ENCODE results near the gene SSTR3. TPM values are rescaled to one million over a fixed set of nuclear protein-coding genes. Genes with fewer than 3 reads are reported as not detected.

Gene SSTR3
- total RNA-seq, 4 donors from 2014 or later, result 0.12 to 0.28 TPM; not detected in 2

DNA sequence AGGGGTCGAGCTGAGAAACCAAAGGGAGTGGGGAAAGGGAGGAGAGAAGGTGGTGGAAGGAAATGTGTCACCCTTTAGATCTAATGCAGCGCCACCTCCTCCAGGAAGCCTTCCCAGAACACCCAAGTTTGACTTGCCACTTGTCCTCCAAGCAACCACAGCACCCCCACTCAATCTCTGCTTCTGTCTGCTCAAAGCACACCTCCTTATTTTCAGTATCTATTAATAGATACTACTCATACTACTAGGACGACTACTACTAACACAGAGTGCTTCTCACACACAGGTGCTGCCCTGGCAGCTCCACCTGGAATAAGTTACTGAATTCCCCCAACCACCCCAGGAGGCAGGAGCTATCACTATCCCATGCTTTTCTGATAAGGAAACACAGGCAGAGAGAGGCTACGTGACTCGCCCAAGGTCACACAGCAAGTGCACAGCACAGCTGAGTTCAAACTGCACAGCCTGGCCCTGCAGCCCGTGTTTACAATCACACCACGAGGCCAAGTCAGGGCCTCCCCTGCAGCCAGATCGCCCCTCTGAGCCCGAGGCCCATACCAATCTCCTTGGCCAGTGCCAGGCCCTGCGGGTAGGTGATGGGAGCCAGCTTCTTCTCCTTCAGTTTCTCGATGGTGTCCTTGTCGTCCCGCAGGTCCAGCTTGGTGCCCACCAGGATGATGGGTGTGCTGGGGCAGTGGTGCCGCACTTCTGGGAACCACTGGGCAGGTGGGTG is 18.6 kb upstream of the SSTR3 start:
- DNase-seq (ENCODE audit: low spot score) (no peak), ATAC-seq (ENCODE audit: low FRiP score) (no peak)
- no peak for TF ChIP-seq CTCF (IDR thresholded peaks at IDR 0.05)

DNA sequence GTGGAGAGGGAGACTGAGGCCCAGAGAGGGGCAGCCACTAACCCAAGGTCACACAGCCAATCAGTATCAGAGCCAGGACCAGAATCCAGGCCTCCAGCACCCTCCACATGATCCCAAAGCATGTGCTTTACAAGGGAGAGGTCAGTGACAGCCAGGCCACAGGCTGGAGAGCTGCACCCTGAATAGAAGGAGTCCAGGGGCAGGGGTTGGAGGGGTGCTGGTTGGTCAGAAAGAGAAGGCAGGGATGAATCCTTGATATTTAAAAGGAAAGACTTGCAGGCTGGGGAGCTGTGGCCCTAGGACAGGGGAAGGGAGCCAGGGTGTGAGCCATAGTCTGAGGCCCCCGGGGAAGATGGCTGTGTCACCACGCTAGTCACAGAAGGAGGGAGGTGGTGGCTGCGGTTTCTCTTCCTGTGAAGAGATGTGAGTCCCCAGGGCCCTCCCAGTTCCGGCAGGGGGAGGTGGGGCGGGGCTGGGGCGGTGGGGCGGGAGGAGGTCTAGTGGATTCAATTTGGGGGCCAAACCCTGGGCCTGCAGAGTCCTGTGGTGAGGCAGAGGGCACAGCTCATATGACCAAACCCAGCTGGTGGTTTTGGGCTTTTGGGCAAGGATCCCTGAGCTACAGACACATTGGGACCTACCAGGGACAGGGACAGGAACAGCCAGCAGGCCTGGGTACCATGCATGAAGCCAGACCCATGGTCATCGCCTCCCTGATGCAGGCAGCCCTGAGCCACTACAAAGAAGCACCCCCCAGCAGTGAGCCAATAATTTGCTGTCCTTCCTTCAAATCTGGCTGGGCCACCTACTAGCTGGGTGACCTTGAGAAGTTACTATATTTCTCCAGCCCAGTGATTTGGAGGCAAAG is 17.8 kb upstream of the SSTR3 start:
- no peak for TF ChIP-seq CTCF (IDR thresholded peaks at IDR 0.05)
- ATAC-seq (ENCODE audit: low FRiP score), result no peak
- no peak for DNase-seq (ENCODE audit: low spot score)

GRCh38 chr22:37229012-37229804 is 16.9 kb upstream of the SSTR3 start:
- no peak for TF ChIP-seq CTCF (IDR thresholded peaks at IDR 0.05)
- DNase-seq (ENCODE audit: low spot score) (no peak), ATAC-seq (ENCODE audit: low FRiP score) (no peak)

- DNase-seq (ENCODE audit: low spot score), result no peak
- TF ChIP-seq CTCF (IDR thresholded peaks at IDR 0.05), result no peak
- no peak for ATAC-seq (ENCODE audit: low FRiP score)
Observed at GRCh38 chr22:37228106-37229011, 16.1 kb upstream of the SSTR3 start.

DNA sequence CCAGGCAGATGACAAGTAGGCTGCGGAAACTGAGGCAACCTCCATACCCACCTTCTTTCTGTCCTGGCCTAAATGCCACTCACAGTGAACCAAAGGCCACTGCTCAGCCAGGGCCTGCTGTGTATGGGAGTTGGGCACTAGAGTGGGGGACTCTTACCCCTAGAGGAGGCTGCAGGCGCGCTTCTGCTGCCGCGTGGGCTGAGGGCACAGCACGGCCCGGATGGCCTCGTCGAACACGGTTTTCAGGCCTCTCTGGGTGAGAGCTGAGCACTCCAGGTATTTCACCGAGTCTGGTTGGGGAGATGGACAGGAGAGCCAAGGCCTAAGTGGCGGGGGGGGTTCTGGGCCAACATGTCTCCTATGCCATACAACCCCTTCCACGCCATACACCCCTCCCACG is 14.2 kb upstream of the SSTR3 start:
- DNase-seq (ENCODE audit: low spot score), result no peak
- no peak for ATAC-seq (ENCODE audit: low FRiP score)
- no peak for TF ChIP-seq CTCF (IDR thresholded peaks at IDR 0.05)

DNA sequence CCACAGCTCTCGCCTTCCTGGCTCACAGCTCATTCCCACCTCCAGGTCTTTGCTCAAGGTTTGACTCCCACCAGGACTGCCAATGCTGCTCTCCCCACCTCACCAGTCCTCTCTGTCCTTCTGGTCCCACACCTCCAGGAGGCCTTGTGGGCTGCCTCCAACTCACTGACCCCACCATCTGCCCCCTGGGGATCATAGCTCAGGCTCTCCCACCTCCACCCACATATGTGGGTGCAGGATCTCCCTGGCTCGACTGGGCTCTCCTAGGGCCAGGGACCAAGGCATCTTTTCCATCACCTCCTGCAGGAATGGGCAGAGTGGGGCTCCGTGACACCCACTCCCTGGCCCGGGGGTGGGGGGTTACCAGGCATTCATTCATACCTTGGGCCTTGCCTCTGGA is 13.8 kb upstream of the SSTR3 start:
- DNase-seq (ENCODE audit: low spot score) (no peak), ATAC-seq (ENCODE audit: low FRiP score) (no peak)
- no peak for TF ChIP-seq CTCF (IDR thresholded peaks at IDR 0.05)
